AG04449 (cell line): ENCODE data around the gene REPS2.
"Not testable (repeated sequence)": the region's sequence is repeated elsewhere in the genome, so short reads cannot be mapped to it uniquely, and the experiment has no call there.

Experiments
- CTCF ChIA-PET: fragments of 350-600 bp; formaldehyde crosslinking; extraction: SDS; loops from one replicate; lab custom pipeline; 2021; ENCODE audit warnings: antibody characterized with exemption; lab: Yijun Ruan, JAX
- POLR2A ChIA-PET: fragments of 400-600, 350-600 bp; formaldehyde crosslinking; extraction: SDS; loops from one replicate; lab custom pipeline; 2020; ENCODE audit warnings: antibody characterized with exemption, inconsistent platforms; lab: Yijun Ruan, JAX
- DNase-seq: peaks from one replicate; pipeline ENCODE4 v3.0.0-alpha.2; 2010; ENCODE audit warnings: low read depth, low spot score
- H3K4me3 ChIP-seq: 2 replicates; pipeline ENCODE4 v1.5.1; 2011; ENCODE audit warnings: low read depth, mild to moderate bottlenecking, control low read depth, low read length
- TF ChIP-seq, protein P1 (sequence below): IDR thresholded peaks from one replicate; pipeline ENCODE4 v1.5.1; 2011; ENCODE audit warnings: mild to moderate bottlenecking, moderate library complexity, low read length, control low read depth, inconsistent platforms; ENCODE audit not compliant: insufficient read depth; ENCODE audit errors: missing control alignments

REPS2 gene

DNA sequence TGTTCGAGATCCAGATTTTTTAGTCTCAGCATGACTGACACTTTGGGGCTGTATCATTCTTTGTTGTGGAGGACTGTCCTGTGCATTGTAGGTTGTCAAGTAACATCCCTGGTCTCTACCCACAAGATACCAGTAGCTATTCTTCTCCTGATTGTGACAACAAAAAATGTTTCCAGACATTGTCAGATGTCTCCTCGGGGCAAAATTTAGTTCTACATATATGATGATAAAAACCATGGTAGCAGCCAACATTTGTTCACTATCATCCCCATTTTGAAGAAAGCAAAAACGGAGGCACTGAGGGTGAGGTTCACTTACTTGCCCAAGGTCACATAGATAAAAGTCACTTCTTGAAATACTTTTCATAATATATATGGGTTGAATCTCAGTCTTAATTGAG is 11.3 kb downstream of the REPS2 start:
- TF ChIP-seq, protein P1, sequence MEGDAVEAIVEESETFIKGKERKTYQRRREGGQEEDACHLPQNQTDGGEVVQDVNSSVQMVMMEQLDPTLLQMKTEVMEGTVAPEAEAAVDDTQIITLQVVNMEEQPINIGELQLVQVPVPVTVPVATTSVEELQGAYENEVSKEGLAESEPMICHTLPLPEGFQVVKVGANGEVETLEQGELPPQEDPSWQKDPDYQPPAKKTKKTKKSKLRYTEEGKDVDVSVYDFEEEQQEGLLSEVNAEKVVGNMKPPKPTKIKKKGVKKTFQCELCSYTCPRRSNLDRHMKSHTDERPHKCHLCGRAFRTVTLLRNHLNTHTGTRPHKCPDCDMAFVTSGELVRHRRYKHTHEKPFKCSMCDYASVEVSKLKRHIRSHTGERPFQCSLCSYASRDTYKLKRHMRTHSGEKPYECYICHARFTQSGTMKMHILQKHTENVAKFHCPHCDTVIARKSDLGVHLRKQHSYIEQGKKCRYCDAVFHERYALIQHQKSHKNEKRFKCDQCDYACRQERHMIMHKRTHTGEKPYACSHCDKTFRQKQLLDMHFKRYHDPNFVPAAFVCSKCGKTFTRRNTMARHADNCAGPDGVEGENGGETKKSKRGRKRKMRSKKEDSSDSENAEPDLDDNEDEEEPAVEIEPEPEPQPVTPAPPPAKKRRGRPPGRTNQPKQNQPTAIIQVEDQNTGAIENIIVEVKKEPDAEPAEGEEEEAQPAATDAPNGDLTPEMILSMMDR = no peak
- CTCF ChIA-PET = no interaction called here
- H3K4me3 ChIP-seq = no peak overlapping the region
- POLR2A ChIA-PET = no interaction called here
- DNase-seq = no peak

DNA sequence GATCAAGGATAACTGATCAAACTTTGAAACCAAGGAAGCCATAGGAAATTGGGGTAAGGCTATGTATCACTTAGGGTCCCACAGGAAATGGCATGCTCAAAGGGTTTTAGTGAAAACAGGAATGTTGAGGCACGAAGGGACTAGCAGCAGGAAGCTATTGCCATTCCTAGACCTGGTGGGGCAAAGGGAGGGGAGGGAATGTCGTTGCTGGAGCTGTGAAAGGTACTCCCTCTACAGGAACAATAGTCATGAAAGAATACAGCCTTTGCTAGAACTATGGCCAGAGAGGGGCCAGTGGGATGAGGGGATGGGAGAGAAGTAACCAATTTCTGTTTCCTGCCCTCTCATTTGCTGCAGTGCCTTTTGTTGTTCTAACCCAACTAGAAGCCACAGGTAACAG is 11.9 kb downstream of the REPS2 start:
- H3K4me3 ChIP-seq = no peak overlapping the region
- no peak for DNase-seq
- TF ChIP-seq, protein P1 = no peak
- ChIA-PET CTCF (no interaction called here), POLR2A (no interaction called here)

DNA sequence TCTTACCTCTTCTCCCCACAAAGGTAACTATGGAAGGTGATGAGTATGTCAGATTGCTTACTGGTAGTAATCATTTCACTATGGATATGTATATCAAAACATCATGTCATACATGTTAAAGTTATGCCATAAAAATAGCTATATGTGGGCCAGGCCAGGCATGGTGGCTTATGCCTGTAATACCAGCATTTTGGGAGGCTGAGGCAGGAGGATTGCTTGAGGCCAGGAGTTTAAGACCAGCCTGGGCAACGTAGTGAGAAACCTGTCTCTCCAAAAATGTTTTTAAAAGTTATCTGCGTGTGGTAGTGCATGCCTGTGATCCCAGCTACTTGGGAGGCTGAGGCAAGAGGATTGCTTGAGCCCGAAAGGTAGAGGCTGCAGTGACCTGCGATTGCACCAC is 16.2 kb downstream of the REPS2 start:
- CTCF ChIA-PET, POLR2A ChIA-PET, H3K4me3 ChIP-seq, DNase-seq: not testable (repeated sequence)

DNA sequence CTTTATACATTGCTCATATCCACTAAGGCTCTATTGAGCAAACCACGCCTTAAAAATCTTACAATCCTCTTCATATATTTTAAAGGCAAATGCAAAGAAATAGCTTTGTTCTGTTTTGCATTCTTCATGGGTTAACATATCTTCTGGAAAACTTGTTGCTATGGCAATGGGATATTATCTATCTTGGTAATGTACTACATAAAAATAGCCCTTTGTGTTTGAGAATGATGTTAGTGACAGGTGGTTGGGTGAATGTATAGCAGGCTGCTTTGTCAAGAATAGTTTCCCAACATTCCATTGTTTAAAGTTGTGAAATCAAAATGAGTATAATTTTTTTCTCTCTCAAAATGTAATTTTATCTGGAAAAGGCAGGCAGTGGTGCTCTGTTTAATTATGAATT is 16.8 kb downstream of the REPS2 start:
- no peak for DNase-seq
- TF ChIP-seq, protein P1 = no peak
- ChIA-PET POLR2A (no interaction called here), CTCF (no interaction called here)
- H3K4me3 ChIP-seq = no peak overlapping the region

DNA sequence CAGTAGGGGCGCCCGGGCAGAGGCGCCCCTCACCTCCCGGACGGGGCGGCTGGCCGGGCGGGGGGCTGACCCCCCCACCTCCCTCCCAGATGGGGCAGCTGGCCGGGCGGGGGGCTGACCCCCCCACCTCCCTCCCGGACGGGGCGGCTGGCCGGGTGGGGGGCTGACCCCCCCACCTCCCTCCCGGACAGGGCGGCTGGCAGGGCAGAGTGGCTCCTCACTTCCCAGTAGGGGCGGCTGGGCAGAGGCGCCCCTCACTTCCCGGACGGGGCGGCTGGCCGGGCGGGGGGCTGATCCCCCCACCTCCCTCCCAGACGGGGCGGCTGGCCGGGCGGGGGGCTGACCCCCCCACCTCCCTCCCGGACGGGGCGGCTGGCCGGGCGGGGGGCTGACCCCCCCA is 18.5 kb downstream of the REPS2 start:
- DNase-seq, POLR2A ChIA-PET, H3K4me3 ChIP-seq, CTCF ChIA-PET: not testable (repeated sequence)

DNA sequence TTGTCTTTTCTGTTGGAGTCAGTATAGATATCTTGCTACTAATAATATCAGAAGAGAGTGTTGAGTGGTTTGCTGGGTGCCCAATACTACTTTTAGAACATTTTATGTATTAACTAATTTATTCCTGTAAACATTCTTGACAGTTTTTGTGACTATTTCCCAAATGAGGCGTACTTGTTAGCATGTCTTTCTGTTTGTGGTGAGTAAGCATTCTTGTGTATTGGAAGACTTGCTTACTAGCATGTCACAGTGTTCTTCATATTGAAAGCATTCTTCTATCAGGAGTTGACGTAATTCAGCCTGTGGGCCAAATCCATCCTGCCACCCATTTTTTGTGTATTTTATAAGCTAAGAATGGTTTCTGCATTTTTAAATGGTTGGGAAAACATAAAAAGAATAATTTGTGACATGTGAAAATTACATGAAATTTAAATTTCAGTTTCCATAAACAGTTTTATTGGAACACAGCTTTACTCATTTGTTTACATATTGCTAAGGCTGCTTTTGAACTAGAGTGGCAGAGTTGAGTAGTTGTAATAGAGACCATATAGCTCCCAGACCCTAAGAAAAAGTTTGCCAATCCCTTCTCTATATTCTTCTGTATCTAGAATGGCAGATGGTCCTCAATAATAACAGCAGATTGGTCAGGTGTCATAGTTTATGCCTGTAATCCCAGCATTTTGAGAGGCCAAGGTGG is 20.4 kb downstream of the REPS2 start:
- POLR2A ChIA-PET = no interaction called here
- no peak overlapping the region for H3K4me3 ChIP-seq
- DNase-seq = no peak
- TF ChIP-seq, protein P1 = no peak
- CTCF ChIA-PET = no interaction called here

DNA sequence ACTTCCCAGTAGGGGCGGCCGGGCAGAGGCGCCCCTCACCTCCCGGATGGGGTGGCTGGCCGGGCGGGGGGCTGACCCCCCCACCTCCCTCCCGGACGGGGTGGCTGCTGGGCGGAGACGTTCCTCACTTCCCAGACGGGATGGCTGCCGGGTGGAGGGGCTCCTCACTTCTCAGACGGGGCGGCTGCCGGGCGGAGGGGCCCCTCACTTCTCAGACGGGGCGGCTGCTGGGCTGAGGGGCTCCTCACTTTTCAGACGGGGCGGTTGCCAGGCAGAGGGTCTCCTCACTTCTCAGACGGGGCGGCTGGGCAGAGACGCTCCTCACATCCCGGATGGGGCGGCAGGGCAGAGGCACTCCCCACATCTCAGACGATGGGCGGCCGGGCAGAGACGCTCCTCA is 22.3 kb downstream of the REPS2 start:
- H3K4me3 ChIP-seq, POLR2A ChIA-PET, DNase-seq, CTCF ChIA-PET: not testable (repeated sequence)

DNA sequence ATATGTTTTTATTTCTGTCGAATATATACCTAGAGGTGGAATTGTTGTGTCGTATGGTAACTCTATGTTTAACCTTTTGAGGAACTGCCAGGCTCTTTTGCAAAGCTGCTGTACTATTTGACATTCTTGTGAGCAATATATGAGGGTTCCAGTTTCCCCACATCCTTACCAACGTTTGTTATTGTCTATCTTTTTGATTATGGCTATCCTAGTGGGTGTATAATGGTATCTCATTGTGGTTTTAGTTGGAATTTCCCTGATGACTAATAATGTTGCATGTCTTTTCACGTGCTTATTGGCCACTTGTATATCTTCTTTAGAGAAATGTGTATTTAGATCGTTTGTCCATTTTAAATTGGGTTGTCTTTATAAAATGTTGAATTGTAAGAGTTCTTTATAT is 24.5 kb downstream of the REPS2 start:
- no peak overlapping the region for H3K4me3 ChIP-seq
- TF ChIP-seq, protein P1 = no peak
- DNase-seq = no peak
- ChIA-PET CTCF (no interaction called here), POLR2A (no interaction called here)
